AG09309 (cell line): ENCODE data around the gene PLEK2.

Experiments
- DNase-seq: peaks from one replicate; pipeline ENCODE4 v3.0.0-alpha.2; 2010; ENCODE audit warnings: low read depth
- H3K4me3 ChIP-seq: 2 replicates; pipeline ENCODE4 v1.5.1; 2011; ENCODE audit warnings: mild to moderate bottlenecking, low read depth, low read length, moderate library complexity; ENCODE audit not compliant: control insufficient read depth
- TF ChIP-seq, protein P1 (sequence below): IDR thresholded peaks from 2 replicates; pipeline ENCODE4 v1.5.1; 2011; ENCODE audit warnings: mild to moderate bottlenecking, low read depth, low read length, inconsistent platforms; ENCODE audit not compliant: insufficient read depth, control insufficient read depth; ENCODE audit errors: missing control alignments

The PLEK2 gene

DNA sequence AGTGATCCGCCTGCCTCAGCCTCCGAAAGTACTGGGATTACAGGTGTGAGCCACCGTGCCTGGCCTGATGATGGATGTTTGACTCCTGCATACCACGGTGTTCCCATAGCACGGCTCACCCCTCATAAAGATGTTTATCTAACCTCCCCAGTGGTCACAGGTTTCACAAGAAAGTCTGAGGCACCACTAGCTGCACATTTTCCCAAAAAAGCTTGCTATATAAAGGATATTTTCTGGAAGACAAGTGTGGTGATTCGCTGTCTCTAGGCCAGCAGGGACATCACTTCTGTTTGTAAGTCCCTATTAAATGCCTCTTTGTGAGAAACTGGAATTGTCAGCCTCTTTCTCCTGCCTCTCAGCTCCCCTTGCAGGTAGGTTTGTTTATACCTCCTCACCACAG is 18.3 kb downstream of the PLEK2 start:
- TF ChIP-seq, protein P1, sequence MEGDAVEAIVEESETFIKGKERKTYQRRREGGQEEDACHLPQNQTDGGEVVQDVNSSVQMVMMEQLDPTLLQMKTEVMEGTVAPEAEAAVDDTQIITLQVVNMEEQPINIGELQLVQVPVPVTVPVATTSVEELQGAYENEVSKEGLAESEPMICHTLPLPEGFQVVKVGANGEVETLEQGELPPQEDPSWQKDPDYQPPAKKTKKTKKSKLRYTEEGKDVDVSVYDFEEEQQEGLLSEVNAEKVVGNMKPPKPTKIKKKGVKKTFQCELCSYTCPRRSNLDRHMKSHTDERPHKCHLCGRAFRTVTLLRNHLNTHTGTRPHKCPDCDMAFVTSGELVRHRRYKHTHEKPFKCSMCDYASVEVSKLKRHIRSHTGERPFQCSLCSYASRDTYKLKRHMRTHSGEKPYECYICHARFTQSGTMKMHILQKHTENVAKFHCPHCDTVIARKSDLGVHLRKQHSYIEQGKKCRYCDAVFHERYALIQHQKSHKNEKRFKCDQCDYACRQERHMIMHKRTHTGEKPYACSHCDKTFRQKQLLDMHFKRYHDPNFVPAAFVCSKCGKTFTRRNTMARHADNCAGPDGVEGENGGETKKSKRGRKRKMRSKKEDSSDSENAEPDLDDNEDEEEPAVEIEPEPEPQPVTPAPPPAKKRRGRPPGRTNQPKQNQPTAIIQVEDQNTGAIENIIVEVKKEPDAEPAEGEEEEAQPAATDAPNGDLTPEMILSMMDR = no peak
- no peak overlapping the region for H3K4me3 ChIP-seq
- no peak for DNase-seq

DNA sequence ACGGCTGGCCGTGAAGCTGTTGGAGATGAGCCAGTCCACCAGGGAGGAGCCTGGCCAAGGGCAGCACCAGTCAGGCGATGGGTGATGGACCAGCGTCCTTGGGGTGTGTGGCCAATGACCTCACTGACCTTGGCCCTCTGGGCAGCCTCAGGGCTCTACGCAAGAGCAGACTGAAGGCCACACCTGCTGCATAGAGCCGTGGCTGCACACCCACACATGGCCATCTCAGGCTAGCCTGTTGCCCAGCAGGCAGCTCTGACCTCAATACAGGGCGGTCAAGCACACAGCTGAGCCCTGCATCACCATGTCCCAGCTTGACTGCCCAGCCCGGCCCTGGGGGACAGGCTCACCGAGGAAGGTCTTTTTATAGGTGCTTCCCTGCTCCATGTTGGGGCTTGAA is 19.2 kb downstream of the PLEK2 start:
- DNase-seq = no peak
- TF ChIP-seq, protein P1 = no peak

DNA sequence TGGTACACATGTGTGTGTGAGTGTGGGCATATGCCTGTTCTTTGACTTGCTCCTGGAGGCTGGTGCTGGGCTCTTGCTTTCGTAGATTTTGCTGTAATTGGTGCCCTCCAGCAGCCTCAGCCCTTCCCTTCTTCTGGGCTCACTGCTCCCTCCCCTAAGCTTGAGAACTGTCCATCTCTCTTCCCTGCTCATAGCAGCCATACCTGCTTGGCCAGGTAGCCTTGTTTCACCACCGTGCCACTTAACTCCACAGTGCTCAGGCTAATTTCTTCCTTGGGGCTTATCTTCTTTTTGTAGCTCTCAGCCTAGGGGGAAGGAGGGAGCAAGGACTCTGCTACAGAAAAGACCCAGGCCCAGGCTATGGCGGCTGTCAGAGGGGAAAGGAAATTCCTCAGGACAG is 19.8 kb downstream of the PLEK2 start:
- no peak for DNase-seq
- TF ChIP-seq, protein P1 = no peak
- H3K4me3 ChIP-seq = no peak overlapping the region

More for the DNA sequence above, 19.2 kb downstream of the PLEK2 start:
- no peak overlapping the region for H3K4me3 ChIP-seq

DNA sequence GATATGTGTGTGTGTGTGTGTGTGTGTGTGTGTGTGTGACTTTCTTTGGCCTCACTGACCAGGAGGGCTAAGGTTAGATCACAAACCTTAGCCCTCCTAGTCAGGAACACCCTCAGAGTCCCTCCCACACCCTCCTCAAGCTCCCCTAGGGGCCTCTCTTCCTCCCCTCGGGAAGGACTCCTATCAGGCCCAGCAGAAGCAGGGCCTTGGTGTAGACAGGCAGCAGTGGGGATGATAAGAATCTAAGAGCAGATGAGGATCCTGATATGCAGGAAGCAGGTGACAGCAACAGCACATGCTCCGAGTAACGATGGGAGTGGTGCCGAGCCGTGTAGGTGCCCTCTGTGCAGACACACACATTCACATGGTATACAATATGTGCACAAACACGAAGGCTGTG is 20.7 kb downstream of the PLEK2 start:
- TF ChIP-seq, protein P1 = no peak
- no peak for DNase-seq

DNA sequence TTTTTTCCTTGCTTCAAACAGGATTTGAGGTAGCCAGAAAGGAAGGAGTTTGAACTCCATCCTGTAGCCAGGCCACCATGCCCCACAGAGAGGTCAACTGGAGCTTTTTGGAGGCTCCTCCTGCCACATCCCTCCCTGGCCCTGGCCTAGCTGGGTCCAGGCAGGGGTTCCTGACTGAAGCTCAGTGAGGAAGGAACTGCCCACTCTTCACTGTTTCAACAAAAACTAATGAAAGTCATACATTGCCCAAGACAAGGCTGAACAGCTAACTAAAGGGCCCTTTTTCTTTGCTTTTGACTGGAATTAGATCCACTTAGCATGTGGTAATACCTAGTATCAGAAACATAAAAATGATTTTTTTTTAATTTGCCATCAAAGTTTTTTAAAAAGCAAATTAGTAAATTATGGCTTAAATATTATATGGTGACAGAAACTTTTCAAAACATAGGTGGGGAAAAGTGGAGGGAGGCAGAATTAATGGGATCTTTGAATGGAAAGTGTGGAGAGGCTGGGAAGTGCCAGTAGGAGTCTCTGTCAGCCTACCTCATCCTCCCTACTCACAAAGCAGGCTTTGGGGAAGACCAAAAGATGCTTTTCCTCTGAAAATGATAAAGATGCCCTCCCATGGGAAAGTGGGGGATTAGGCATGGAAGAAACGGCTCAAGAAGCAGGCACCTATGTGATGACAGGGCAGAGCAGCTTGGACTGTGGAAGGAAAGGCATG is 22.0 kb downstream of the PLEK2 start:
- TF ChIP-seq, protein P1 = no peak
- H3K4me3 ChIP-seq = no peak overlapping the region
- no peak for DNase-seq

More for the DNA sequence above, 20.7 kb downstream of the PLEK2 start:
- no peak overlapping the region for H3K4me3 ChIP-seq

DNA sequence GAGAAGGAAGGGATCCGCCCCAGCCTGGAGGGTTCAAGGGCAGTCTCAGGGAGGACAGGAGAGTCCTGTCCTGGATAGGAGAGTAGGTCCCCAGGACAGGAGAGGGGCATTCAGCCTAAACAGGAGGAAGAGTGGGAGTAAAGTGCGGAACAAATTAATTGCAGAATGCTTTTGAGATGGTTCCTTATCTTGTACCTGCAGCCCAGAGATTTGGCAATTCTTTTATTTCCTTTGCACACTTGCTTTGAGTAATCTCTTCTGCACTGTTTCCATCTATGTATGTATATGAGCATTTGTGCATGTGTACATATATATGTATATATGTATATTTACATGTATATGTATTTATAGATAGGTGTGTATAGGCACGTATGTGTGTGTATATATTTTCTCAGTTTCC is 22.7 kb downstream of the PLEK2 start:
- TF ChIP-seq, protein P1 = no peak
- no peak for DNase-seq

More for the DNA sequence above, 22.7 kb downstream of the PLEK2 start:
- H3K4me3 ChIP-seq = no peak overlapping the region
